OCI-LY7 (cell line): ENCODE data around the gene BEND5. TPM values are rescaled to one million over a fixed set of nuclear protein-coding genes. Genes with fewer than 3 reads are reported as not detected.

Experiments
- BruUV-seq: library from RNA; stranded (reverse); fragments of 400-500 nt; replicated peaks from 2 replicates; lab custom pipeline; 2021; lab: Mats Ljungman, UMichigan
- CTCF ChIA-PET: fragments of 300-600 bp; sonication (Branson Sonifier 250); formaldehyde crosslinking; loops from one replicate; lab custom pipeline; 2022; ENCODE audit warnings: antibody characterized with exemption; ENCODE audit not compliant: unreplicated experiment; lab: Charles Lee
- POLR2A ChIA-PET: fragments of 300-600 bp; sonication (Branson Sonifier 250); formaldehyde crosslinking; loops from one replicate; lab custom pipeline; 2022; ENCODE audit warnings: antibody characterized with exemption; lab: Charles Lee
- DNase-seq: peaks from one replicate; pipeline ENCODE4 v3.0.0-alpha.2; 2015; ENCODE audit warnings: low spot score
- H2AFZ ChIP-seq: fragments of 200-600 bp; sonication (generic), shearing (Covaris generic); 2 replicates; pipeline ENCODE4 v1.6.1; 2014; ENCODE audit warnings: mild to moderate bottlenecking, antibody characterized with exemption, low read length, moderate library complexity
- H3K27ac ChIP-seq: fragments of 200-600 bp; sonication (generic); 2 replicates; pipeline ENCODE4 v1.5.1; 2014; ENCODE audit warnings: mixed run types, low read depth, mild to moderate bottlenecking, moderate library complexity, low read length, inconsistent platforms; ENCODE audit not compliant: poor library complexity, severe bottlenecking
- H3K36me3 ChIP-seq: fragments of 200-600 bp; sonication (generic); 2 replicates; pipeline ENCODE4 v1.6.1; 2014; ENCODE audit warnings: mild to moderate bottlenecking, antibody characterized with exemption, low read length, moderate library complexity, mixed read lengths; ENCODE audit not compliant: insufficient read depth
- H3K4me1 ChIP-seq: fragments of 200-600 bp; sonication (generic); 2 replicates; pipeline ENCODE4 v1.5.1; 2014; ENCODE audit warnings: mild to moderate bottlenecking, low read length; ENCODE audit not compliant: insufficient read depth, poor library complexity, severe bottlenecking
- H3K4me2 ChIP-seq: fragments of 200-600 bp; sonication (generic); 2 replicates; pipeline ENCODE4 v1.6.1; 2014; ENCODE audit warnings: mild to moderate bottlenecking, low read length
- H3K4me3 ChIP-seq: fragments of 200-600 bp; sonication (generic); 2 replicates; pipeline ENCODE4 v1.5.1; 2014; ENCODE audit warnings: mild to moderate bottlenecking, low read depth, low read length; ENCODE audit not compliant: poor library complexity, severe bottlenecking
- H3K79me2 ChIP-seq: fragments of 200-600 bp; sonication (generic); 2 replicates; pipeline ENCODE4 v1.6.1; 2016; ENCODE audit warnings: low read depth, mild to moderate bottlenecking, low read length, moderate library complexity, mixed read lengths; ENCODE audit not compliant: insufficient read depth
- H3K9me2 ChIP-seq: fragments of 200-600 bp; sonication (generic); 2 replicates; pipeline ENCODE4 v1.6.1; 2016; ENCODE audit warnings: mild to moderate bottlenecking, low read length, mixed read lengths; ENCODE audit not compliant: insufficient read depth
- H3K9me3 ChIP-seq: fragments of 200-600 bp; sonication (generic); 2 replicates; pipeline ENCODE4 v1.6.1; 2014; ENCODE audit warnings: mild to moderate bottlenecking, mixed run types, low read length, mixed read lengths
- H4K20me1 ChIP-seq: fragments of 200-600 bp; sonication (generic); 2 replicates; pipeline ENCODE4 v1.6.1; 2014; ENCODE audit warnings: mild to moderate bottlenecking, antibody characterized with exemption, low read length, moderate library complexity, mixed read lengths; ENCODE audit not compliant: insufficient read depth
- EZH2phosphoT487 ChIP-seq: fragments of 200-600 bp; sonication (generic); IDR thresholded peaks from 2 replicates; pipeline ENCODE4 v1.6.1; 2018; ENCODE audit warnings: low read depth, borderline replicate concordance, mild to moderate bottlenecking, mixed run types, antibody characterized with exemption, low read length, moderate library complexity, mixed read lengths
- intact Hi-C: fragments of 100-400 bp; cut with micrococcal nuclease; formaldehyde crosslinking; loops from one replicate; pipeline ENCODE4 v1.10.0; 2022; ENCODE audit not compliant: unreplicated experiment
- total RNA-seq, 2 experiments: library from RNA; depleted of rRNA in 1 of 2; stranded (reverse); fragments of >200 nt in 1 of 2; shearing (Covaris generic) in 1 of 2; gene quantifications; 2 replicates each; pipeline ENCODE4 v1.2.3, GENCODE V29; 2014 to 2022
- TF ChIP-seq, protein P1 (sequence below): fragments of 200-600 bp; sonication (generic); conservative IDR thresholded peaks from 2 replicates; pipeline ENCODE4 v1.5.1; 2014; ENCODE audit warnings: mild to moderate bottlenecking, antibody characterized with exemption, low read length, moderate library complexity, mixed read lengths

BEND5 gene
- total RNA-seq, 2 experiments from 2014 or later, result not detected

DNA sequence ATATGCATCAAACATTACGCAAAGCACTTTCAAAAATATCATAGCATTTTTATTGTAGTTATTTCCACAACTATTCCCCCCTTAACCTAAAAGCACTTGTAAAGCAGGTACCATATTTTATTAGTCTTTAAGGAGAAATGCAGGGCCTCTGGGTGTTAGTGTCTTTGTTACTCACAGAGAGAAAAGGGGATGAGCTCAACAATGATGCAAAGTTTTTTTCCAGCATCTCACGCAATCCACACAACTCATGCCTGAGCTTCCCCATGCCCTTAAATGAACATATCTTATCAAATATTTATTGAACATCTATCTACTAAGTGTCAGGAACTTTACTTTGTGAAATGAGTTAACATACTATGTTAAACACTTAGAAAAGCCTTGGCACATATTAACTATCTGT, 50.6 kb downstream of the BEND5 start:
- H3K36me3 ChIP-seq, result no peaks in the 10 kb centered on the region
- POLR2A ChIA-PET, result no interaction called here
- no peak overlapping the region for H3K4me3 ChIP-seq
- no peaks in the 10 kb centered on the region for H3K4me1 ChIP-seq
- H3K27ac ChIP-seq, result no peak overlapping the region
- no peaks in the 10 kb centered on the region for H3K9me3 ChIP-seq
- H2AFZ ChIP-seq, result no peak overlapping the region
- TF ChIP-seq EZH2phosphoT487, result no peak
- TF ChIP-seq, protein P1, sequence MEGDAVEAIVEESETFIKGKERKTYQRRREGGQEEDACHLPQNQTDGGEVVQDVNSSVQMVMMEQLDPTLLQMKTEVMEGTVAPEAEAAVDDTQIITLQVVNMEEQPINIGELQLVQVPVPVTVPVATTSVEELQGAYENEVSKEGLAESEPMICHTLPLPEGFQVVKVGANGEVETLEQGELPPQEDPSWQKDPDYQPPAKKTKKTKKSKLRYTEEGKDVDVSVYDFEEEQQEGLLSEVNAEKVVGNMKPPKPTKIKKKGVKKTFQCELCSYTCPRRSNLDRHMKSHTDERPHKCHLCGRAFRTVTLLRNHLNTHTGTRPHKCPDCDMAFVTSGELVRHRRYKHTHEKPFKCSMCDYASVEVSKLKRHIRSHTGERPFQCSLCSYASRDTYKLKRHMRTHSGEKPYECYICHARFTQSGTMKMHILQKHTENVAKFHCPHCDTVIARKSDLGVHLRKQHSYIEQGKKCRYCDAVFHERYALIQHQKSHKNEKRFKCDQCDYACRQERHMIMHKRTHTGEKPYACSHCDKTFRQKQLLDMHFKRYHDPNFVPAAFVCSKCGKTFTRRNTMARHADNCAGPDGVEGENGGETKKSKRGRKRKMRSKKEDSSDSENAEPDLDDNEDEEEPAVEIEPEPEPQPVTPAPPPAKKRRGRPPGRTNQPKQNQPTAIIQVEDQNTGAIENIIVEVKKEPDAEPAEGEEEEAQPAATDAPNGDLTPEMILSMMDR, result no peak
- CTCF ChIA-PET, result no interaction called here
- H3K4me2 ChIP-seq, result no peak overlapping the region
- no peaks in the 10 kb centered on the region for H4K20me1 ChIP-seq
- no peaks in the 10 kb centered on the region for H3K9me2 ChIP-seq
- no TSS peak for BruUV-seq
- DNase-seq, result no peak
- no peaks in the 10 kb centered on the region for H3K79me2 ChIP-seq
- intact Hi-C loops, result no loop called here

DNA sequence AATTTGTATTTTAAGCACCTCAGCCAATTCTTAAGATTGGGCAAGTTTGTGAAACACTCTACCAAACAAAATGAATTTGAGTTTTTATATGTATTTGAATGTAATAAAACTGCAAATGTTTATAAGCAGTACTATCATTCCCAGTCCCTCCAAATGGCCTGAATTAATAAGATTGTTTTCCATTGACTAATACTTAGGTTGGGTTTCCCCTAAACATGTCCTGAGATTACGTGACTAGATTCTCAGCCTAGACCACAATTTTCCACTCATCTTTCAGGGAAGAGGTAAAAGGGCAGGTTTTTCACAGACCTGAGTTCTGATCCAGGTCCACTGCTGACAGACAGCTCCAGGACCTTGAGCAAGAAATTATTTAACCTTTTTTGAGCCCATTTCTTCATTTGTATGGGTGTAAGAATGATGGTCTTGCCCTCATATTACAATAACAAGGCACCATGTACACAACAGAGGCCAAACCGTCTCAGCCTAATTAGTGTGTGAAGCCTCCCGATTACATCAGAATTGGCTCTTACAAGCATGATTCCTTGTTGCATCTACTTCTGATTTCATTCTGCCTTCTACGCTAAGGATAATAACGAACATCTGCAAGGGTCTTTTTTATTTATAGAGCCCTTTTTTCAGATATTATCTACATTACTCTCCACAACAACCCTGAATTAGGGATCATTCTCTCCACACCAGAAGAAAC, 51.2 kb downstream of the BEND5 start:
- H3K27ac ChIP-seq, result no peak overlapping the region
- POLR2A ChIA-PET, result no interaction called here
- H3K79me2 ChIP-seq, result no peaks in the 10 kb centered on the region
- no peaks in the 10 kb centered on the region for H3K9me3 ChIP-seq
- no peak overlapping the region for H3K4me2 ChIP-seq
- no peaks in the 10 kb centered on the region for H3K4me1 ChIP-seq
- H2AFZ ChIP-seq, result no peak overlapping the region
- H3K9me2 ChIP-seq, result no peaks in the 10 kb centered on the region
- no peaks in the 10 kb centered on the region for H3K36me3 ChIP-seq
- CTCF ChIA-PET, result no interaction called here
- no peak for TF ChIP-seq EZH2phosphoT487
- TF ChIP-seq, protein P1, result no peak
- BruUV-seq, result no TSS peak
- no peaks in the 10 kb centered on the region for H4K20me1 ChIP-seq
- DNase-seq, result no peak
- H3K4me3 ChIP-seq, result no peak overlapping the region
- intact Hi-C loops, result no loop called here

DNA sequence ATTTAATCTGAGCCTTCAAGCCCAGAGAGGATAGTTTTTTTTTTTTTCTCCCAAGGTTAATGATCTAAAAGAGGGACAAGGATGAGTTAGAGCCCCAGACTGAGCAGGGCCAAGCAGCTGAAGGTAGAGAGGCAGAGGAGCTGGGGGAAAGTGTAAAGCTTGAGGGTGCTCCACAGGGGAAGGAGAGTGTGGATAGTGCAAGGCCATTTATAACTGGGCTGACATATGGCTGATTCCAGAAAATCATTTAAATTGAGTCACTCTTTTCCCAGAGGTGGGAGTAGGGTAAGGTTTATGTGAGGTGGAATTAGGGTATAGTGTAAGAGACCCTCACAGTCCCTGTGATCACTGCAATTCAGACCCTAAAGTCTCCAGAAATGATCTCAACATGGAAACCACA, 55.8 kb downstream of the BEND5 start:
- Histone ChIP-seq H3K4me3 (no peak overlapping the region), H2AFZ (no peak overlapping the region), H3K4me1 (no peaks in the 10 kb centered on the region), H4K20me1 (no peaks in the 10 kb centered on the region), H3K9me3 (no peaks in the 10 kb centered on the region), H3K9me2 (no peaks in the 10 kb centered on the region), H3K79me2 (no peaks in the 10 kb centered on the region), H3K4me2 (no peak overlapping the region), H3K27ac (no peak overlapping the region), H3K36me3 (no peaks in the 10 kb centered on the region)
- DNase-seq, result no peak
- ChIA-PET CTCF (no interaction called here), POLR2A (no interaction called here)
- TF ChIP-seq, protein P1, result no peak
- no peak for TF ChIP-seq EZH2phosphoT487
- BruUV-seq, result no TSS peak
- intact Hi-C loops, result no loop called here
